HG03565 (cell line): Measurements from ENCODE around the gene KIF24.
"Not testable (repeated sequence)": the region's sequence is repeated elsewhere in the genome, so short reads cannot be mapped to it uniquely, and the experiment has no call there.

Experiments
- ATAC-seq: cut with Tn5 transposase; IDR thresholded peaks from one replicate; pipeline ENCODE4 v1.9.1; 2021; ENCODE audit warnings: mild to moderate bottlenecking, moderate library complexity; ENCODE audit not compliant: unreplicated experiment

The KIF24 gene, protein sequence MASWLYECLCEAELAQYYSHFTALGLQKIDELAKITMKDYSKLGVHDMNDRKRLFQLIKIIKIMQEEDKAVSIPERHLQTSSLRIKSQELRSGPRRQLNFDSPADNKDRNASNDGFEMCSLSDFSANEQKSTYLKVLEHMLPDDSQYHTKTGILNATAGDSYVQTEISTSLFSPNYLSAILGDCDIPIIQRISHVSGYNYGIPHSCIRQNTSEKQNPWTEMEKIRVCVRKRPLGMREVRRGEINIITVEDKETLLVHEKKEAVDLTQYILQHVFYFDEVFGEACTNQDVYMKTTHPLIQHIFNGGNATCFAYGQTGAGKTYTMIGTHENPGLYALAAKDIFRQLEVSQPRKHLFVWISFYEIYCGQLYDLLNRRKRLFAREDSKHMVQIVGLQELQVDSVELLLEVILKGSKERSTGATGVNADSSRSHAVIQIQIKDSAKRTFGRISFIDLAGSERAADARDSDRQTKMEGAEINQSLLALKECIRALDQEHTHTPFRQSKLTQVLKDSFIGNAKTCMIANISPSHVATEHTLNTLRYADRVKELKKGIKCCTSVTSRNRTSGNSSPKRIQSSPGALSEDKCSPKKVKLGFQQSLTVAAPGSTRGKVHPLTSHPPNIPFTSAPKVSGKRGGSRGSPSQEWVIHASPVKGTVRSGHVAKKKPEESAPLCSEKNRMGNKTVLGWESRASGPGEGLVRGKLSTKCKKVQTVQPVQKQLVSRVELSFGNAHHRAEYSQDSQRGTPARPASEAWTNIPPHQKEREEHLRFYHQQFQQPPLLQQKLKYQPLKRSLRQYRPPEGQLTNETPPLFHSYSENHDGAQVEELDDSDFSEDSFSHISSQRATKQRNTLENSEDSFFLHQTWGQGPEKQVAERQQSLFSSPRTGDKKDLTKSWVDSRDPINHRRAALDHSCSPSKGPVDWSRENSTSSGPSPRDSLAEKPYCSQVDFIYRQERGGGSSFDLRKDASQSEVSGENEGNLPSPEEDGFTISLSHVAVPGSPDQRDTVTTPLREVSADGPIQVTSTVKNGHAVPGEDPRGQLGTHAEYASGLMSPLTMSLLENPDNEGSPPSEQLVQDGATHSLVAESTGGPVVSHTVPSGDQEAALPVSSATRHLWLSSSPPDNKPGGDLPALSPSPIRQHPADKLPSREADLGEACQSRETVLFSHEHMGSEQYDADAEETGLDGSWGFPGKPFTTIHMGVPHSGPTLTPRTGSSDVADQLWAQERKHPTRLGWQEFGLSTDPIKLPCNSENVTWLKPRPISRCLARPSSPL (N-terminal part only)

DNA sequence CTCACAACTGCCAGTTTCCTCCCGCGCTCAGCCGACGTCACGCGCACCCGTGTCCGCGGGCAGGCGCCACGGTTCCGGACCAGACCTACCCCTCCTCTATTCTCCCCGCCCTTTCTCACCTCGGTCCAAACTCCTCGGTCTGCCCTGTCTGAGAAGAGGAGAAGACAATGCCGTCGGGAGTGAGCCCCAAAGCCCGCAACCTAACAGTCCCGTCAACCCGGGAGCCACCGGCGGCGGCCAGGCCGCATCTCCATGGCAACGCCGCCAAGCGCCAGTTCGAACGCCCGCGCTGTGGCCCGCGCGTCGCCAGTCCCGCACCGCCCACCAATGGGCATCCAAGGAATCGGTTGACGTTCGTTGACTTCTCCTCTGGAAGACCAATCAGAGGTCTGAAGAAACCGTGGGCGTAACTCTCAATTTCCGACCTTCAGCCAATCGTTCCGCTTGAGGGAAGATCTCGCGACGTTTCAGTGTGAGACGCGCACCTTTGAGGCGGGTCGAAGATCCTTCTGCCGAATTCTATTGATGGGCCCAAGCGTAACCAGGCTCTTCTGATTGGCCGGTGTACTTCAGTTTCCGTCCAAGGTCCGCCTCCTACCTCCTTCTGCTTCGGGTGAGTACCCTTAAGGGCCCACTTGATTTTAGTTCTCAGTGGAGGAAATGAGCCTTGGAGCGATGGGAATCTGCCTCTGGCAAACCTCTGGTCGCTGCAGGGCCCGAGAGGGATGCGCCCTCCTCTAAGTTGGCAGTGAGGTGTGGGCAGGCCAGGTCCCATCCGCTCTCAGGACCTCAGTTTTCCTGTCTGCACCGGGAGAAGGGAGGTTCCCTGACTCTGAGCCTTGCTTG, at the start of gene KIF24, which contains the start of gene NUDT2:
Gene KIF24 (minus strand): TSS at position 282 of the 846 bp plus-strand sequence. CDS start 17,922 bp downstream, outside the sequence.
Gene NUDT2 (plus strand): TSS at position 583 of the 846 bp plus-strand sequence. CDS start 9,471 bp downstream, outside the sequence.
- peak; percentile 90 for ATAC-seq

DNA sequence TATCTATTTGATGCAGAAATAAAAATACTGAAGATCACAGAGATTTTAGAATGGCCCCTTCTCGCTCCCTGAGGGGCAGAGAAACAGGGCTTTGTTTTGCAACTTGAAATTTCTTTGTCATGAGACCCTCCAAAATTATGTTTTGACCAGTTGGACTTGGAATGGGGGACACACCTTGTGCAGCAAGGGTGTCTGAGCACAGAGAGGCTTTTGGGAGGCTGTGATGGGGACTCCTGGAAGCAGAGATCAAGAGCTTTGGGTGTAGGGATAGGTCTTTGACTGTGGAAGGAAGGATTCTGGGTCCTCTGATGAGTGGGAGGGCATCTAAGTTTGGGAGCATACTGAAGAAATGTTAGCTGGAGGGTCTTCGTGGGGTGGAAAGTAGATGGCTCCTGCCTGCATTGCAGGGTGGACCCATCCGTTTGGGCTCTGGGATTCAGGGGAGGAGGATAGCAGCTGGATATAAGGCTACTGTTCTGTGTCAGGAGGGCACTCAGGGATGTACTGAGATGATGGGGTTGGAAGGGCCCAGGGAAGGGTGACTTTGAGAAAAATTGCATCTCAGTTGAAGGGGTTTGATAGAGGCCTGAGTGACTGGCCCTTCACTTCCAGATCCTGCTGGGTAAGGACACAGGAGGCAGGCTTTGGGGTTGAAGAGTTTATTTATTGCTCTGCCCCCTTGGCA, 49.5 kb upstream of the KIF24 start:
- ATAC-seq: no peak

DNA sequence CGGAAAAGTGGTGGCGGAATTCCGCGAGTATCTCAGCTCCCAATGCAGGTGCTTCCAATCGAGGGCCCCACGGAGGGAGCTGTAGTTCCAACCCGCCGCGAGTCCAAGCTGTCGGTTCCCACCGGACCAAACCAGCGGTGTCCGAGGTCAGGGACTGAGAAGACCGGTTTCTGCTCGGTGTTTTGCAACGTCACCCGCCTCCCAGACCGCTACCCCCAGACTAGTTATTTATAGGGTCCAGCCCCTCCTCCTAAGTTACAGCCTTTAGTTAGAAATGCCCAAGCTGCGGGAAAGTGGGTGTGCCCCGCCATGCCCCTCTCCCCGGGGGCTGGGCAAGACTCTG, 48.3 kb upstream of the KIF24 start:
- no peak for ATAC-seq

GRCh38 chr9:34376596-34377403, 47.7 kb upstream of the KIF24 start, which contains the start of gene MYORG:
TSS of gene MYORG (minus strand) at chr9:34376898. CDS start at chr9:34372943, 3,955 bp downstream.
- ATAC-seq: peak; percentile 79

DNA sequence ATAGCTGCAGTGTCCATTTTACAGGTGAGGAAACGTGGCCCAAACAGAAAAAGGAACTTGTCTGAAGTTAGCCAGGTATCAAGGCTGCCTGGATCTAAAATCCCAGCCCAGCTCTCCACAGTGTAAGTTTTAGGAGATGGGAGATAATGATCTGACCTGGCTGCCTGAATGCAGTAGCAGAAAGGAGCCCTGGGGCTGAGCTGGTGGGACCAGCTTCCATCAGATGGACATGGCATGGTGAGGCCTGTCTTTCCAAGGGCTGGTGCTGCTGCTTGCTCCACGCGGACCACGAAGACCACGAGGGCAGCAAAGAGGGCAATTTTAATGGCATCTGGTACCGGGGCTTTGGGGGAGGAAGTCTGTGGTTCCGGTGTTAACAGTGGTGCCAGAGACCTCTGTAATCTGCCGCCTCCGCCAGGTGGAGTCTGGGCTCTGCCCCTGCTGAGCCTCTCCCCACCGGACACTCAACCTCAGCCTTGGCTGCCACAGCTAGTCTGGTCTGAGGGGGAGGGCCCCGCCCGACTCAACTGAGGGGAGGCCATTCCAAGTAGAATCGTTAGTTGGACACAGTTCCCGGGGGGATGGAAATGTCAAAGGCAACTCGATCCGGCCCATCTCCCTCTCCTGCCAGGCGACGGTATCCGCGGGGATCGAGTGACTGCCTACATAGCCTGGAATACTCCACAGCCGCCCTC, 47.0 kb upstream of the KIF24 start:
- no peak for ATAC-seq

DNA sequence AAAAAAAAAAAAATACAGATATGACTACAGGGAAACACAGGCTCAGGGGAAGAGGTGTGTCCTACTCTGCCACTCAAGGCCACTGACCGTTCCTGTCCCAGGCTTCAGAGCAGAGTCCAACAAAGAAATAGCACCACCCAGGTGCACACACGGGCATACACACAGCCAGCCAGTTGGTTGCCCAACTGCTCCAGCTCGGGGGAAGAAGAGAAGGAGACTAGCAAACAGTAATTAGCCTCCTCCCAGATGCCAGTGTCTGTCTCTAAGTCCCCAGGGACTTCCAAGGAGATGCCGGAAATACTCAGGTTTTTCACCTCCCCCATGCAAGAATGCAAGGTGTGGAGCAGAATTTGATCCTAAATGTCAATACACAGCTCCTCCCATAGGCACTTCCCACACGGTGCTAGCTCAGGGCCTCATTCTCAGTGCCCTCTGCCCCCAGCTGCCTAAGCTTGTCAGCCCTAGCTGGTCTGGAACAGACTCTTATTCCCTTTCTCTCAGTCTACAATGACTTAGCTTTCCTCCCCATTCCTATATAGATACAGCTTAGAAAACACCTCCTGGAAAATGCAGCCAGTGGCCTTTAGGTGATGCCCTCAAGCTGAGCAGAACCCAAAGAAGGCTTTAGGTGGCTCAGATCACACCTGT, 46.0 kb upstream of the KIF24 start:
- no peak for ATAC-seq

- ATAC-seq: no peak
Observed at GRCh38 chr9:34374339-34374738, 45.3 kb upstream of the KIF24 start.

DNA sequence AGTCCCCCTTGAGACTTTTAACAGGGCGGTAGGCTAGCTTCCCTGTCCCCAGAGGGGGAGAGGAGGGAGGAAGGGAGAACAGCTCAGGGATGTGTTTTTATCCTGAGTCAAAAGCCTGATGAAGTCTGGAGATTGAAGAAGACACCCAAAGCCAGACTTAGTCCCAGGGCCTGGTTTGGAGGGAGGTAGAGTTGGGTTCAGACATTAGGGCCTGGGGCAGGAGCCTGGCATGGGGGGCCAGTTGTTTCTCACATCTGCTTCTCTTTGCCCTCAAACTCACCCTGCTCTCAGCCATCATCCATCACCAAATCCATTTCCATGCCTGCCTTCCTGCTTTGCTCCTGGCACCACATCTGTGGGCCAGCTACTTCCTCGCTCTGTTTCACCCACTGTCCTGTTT, 44.7 kb upstream of the KIF24 start:
- ATAC-seq: no peak

GRCh38 chr9:34372467-34373011, 43.5 kb upstream of the KIF24 start:
- no peak for ATAC-seq

- no peak for ATAC-seq
Observed at GRCh38 chr9:34371886-34372466, 42.9 kb upstream of the KIF24 start.

GRCh38 chr9:34370970-34371880, 42.2 kb upstream of the KIF24 start:
- ATAC-seq: no peak

- ATAC-seq: no peak
Observed at GRCh38 chr9:34370335-34370969, 41.4 kb upstream of the KIF24 start.

DNA sequence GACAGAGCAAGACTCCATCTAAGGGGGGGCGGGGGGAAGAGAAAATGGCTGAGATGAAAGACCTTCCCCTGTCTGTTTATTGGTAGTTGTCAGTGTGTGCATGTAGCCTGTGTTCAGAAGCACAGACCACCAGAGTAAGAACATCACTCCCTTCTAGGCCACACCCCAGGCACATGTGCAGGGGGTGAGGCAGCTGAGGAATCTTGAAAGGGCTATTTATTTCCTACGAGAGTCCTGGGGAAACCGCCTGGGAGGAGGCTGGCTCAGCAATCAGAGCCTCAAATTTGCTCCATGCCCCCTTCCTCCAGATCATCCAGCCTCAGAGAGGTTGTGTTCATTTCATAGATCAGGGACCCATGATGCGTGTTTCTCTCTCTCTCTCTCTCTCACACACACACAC, 40.6 kb upstream of the KIF24 start:
- no peak for ATAC-seq

DNA sequence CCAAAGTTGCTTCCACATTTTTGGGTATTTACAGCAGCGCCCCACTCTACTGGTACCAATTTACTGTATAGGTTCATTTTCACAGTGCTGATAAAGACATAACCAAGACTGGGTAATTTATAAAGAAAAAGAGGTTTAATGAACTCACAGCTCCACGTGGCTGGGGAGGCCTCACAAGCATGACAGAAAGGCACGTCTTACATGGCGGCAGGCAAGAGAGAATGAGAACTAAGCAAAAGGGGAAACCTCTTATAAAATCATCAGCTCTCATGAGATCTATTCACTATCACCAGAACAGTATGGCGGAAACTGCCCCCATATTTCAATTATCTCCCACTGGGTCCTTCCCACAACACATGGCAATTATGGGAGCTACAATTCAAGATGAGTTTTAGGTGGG, 39.7 kb upstream of the KIF24 start:
- not testable (repeated sequence) for ATAC-seq

DNA sequence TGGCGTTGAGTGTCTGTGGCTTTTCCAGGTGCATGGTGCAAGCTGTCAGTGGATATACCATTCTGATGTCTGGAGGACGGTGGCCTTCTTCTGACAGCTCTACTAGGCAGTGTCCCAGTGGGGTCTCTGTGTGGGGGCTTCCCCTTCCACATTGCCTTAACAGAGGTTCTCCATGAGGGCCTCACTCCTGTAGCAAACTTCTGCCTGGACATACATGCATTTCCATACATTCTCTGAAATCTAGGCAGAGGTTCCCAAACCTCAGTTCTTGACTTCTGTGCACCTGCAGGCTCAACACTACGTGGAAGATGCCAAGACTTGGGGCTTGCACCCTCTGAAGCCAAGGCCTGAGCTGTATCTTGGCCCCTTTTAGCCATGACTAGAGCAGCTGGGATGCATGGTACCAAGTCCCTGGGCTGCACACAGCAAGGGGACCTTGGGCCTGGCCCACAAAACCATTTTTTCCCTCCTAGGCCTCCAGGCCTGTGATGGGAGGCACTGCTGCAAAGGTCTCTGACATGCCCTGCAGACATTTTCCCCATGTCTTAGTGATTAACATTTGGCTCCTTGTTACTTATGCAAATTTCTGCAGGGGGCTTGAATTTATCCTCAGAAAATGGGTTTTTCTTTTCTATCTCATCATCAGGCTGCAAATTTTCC, 38.8 kb upstream of the KIF24 start:
- not testable (repeated sequence) for ATAC-seq
